ENCODE data around the gene UTP20. TPM values are rescaled to one million over a fixed set of nuclear protein-coding genes. Genes with fewer than 3 reads are reported as not detected.
"Not testable (repeated sequence)": the region's sequence is repeated elsewhere in the genome, so short reads cannot be mapped to it uniquely, and the experiment has no call there.

UTP20 gene
- total and polyA plus RNA-seq, 3 experiments from 2014 or later: 5.8 to 58.8 (median 58.6) TPM

GRCh38 chr12:101414533-101415119 is 134.7 kb downstream of the UTP20 start:
- Histone ChIP-seq H3K4me1 (ENCODE audit: insufficient read depth, low read length) (no peaks in the 10 kb centered on the region), H3K4me3 (ENCODE audit: low read length) (no peak overlapping the region), H3K9me3 (ENCODE audit: low read length) (no peaks in the 10 kb centered on the region), H3K27me3 (ENCODE audit: insufficient read depth, low read length, poor library complexity, severe bottlenecking) (no peaks in the 10 kb centered on the region), H3K27ac (ENCODE audit: low read depth, low read length) (no peak overlapping the region), H3K36me3 (ENCODE audit: insufficient read depth, low read length) (no peaks in the 10 kb centered on the region)
- no peaks in the 10 kb centered on the region for H3K36me3 Mint-ChIP-seq
- peak in 2 of 5 donors; percentile 1 to 4 for DNase-seq
- CTCF ChIA-PET: interaction anchor here (0.6 to 0.9 kb wide), 7 partner anchors 9 to 424 kb away, joined by 3 to 4 read pairs (median 3); no protein-coding TSS in a partner anchor
- no peak overlapping the region for H3K4me3 Mint-ChIP-seq
- no peaks in the 10 kb centered on the region for H3K9me3 Mint-ChIP-seq
- POLR2A ChIA-PET: no interaction called here
- no peaks in the 10 kb centered on the region for H3K4me1 Mint-ChIP-seq
- H3K27me3 Mint-ChIP-seq: peaks cover 0 to 5% of the 10 kb centered on the region in 2 donors
- no peak overlapping the region for H3K27ac Mint-ChIP-seq

DNA sequence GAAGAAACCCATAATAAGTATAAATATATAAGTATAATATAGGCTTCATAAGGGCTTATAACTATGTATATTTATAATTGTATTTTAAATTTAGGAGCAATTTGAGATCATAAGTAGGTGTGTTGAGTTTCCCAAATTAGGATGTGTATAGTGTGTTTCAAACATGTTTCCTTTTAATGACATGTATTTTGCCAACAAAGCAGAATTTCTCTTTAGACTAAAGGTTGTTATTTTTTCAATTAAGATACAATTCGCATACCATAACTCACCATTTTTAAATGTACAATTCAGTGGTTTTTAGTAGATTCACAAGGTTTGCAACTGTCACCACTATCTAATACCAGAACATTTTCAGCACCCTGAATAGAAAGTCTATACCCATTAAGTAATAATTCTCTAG is 135.3 kb downstream of the UTP20 start:
- Mint-ChIP-seq H3K27me3 (peaks cover 0 to 5% of the 10 kb centered on the region in 2 donors), H3K27ac (peak overlapping the region in 1 of 8 donors; percentile 33), H3K4me1 (no peaks in the 10 kb centered on the region), H3K4me3 (no peak overlapping the region), H3K36me3 (no peaks in the 10 kb centered on the region), H3K9me3 (no peaks in the 10 kb centered on the region)
- Histone ChIP-seq H3K36me3 (ENCODE audit: insufficient read depth, low read length) (no peaks in the 10 kb centered on the region), H3K27me3 (ENCODE audit: insufficient read depth, low read length, poor library complexity, severe bottlenecking) (no peaks in the 10 kb centered on the region), H3K4me3 (ENCODE audit: low read length) (no peak overlapping the region), H3K9me3 (ENCODE audit: low read length) (no peaks in the 10 kb centered on the region), H3K4me1 (ENCODE audit: insufficient read depth, low read length) (no peaks in the 10 kb centered on the region), H3K27ac (ENCODE audit: low read depth, low read length) (no peak overlapping the region)
- ChIA-PET CTCF (interaction anchor here (0.6 to 0.9 kb wide), 7 partner anchors 9 to 424 kb away, joined by 3 to 4 read pairs (median 3); no protein-coding TSS in a partner anchor), POLR2A (no interaction called here)
- DNase-seq: no peak

DNA sequence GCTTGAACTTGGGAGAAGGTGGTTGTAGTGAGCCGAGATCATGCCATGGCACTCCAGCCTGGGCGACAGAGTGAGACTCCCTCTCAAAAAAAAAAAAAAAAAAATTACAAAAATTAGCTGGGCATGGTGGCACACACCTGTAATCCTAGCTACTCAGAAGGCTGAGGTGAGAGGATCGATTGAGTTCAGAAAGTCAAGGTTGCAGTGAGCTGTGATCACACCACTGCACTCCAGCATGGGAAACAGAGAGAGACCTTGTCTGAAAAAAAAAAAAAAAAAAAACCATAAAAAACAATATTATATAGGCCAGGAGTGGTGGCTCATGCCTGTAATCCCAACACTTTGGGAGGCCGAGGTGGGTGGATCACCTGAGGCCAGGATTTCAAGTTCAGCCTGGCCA is 142.2 kb downstream of the UTP20 start:
- H3K4me1 Mint-ChIP-seq; H3K4me3 ChIP-seq (ENCODE audit: low read length); H3K27me3 ChIP-seq (ENCODE audit: insufficient read depth, low read length, poor library complexity, severe bottlenecking); H3K4me1 ChIP-seq (ENCODE audit: insufficient read depth, low read length); H3K27me3 Mint-ChIP-seq; H3K9me3 Mint-ChIP-seq; H3K4me3 Mint-ChIP-seq; H3K27ac Mint-ChIP-seq; H3K36me3 ChIP-seq (ENCODE audit: insufficient read depth, low read length); H3K36me3 Mint-ChIP-seq; DNase-seq; H3K9me3 ChIP-seq (ENCODE audit: low read length); H3K27ac ChIP-seq (ENCODE audit: low read depth, low read length); POLR2A ChIA-PET: not testable (repeated sequence)
- CTCF ChIA-PET: interaction anchor here (0.6 kb wide), 1 partner anchor 140 kb away, joined by 4 read pairs; no protein-coding TSS in a partner anchor

GRCh38 chr12:101424620-101425019 is 144.7 kb downstream of the UTP20 start:
- Mint-ChIP-seq H3K4me1 (no peaks in the 10 kb centered on the region), H3K4me3 (no peak overlapping the region), H3K27ac (no peak overlapping the region), H3K9me3 (no peaks in the 10 kb centered on the region), H3K36me3 (no peaks in the 10 kb centered on the region), H3K27me3 (peaks cover 10 to 11% of the 10 kb centered on the region in 2 donors)
- ChIA-PET POLR2A (interaction anchor here (0.6 kb wide), 1 partner anchor 293 kb away, joined by 3 read pairs; no protein-coding TSS in a partner anchor), CTCF (no interaction called here)
- no peaks in the 10 kb centered on the region for H3K27me3 ChIP-seq (ENCODE audit: insufficient read depth, low read length, poor library complexity, severe bottlenecking)
- DNase-seq: no peak
- H3K36me3 ChIP-seq (ENCODE audit: insufficient read depth, low read length): no peaks in the 10 kb centered on the region
- no peaks in the 10 kb centered on the region for H3K4me1 ChIP-seq (ENCODE audit: insufficient read depth, low read length)
- H3K9me3 ChIP-seq (ENCODE audit: low read length): no peaks in the 10 kb centered on the region
- no peak overlapping the region for H3K4me3 ChIP-seq (ENCODE audit: low read length)
- H3K27ac ChIP-seq (ENCODE audit: low read depth, low read length): no peak overlapping the region

GRCh38 chr12:101430456-101430855 is 150.6 kb downstream of the UTP20 start:
- CTCF ChIA-PET: no interaction called here
- H3K27ac ChIP-seq (ENCODE audit: low read depth, low read length): no peak overlapping the region
- no peak overlapping the region for H3K4me3 ChIP-seq (ENCODE audit: low read length)
- H3K4me1 Mint-ChIP-seq: no peaks in the 10 kb centered on the region
- POLR2A ChIA-PET: no interaction called here
- H3K27me3 Mint-ChIP-seq: peaks cover 4 to 14% of the 10 kb centered on the region in 2 donors
- no peaks in the 10 kb centered on the region for H3K9me3 Mint-ChIP-seq
- H3K4me3 Mint-ChIP-seq: no peak overlapping the region
- no peak for DNase-seq
- H3K9me3 ChIP-seq (ENCODE audit: low read length): no peaks in the 10 kb centered on the region
- no peak overlapping the region for H3K27ac Mint-ChIP-seq
- H3K36me3 ChIP-seq (ENCODE audit: insufficient read depth, low read length): no peaks in the 10 kb centered on the region
- H3K36me3 Mint-ChIP-seq: no peaks in the 10 kb centered on the region
- no peaks in the 10 kb centered on the region for H3K27me3 ChIP-seq (ENCODE audit: insufficient read depth, low read length, poor library complexity, severe bottlenecking)
- H3K4me1 ChIP-seq (ENCODE audit: insufficient read depth, low read length): no peaks in the 10 kb centered on the region

DNA sequence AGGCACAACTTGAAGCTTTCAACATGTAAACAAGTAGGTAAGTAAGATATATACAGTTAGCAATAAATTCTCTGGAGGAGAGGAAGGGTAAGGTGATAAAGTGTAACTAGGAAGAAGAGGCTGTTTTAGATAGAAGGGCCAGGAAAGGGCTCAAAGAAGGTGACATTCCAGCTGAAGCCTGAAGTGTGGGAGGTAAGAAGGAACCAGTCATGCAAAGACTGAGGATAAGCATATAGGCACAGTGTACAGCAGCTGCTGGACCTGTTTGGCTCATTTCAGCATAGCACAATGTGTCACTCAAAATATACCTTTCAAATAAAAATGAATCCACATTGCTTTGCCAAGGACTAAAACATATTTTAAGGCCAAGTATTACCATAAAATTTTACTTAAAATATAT is 156.2 kb downstream of the UTP20 start:
- Mint-ChIP-seq H3K27me3 (peaks cover 1 to 19% of the 10 kb centered on the region in 2 donors), H3K9me3 (no peaks in the 10 kb centered on the region), H3K36me3 (no peaks in the 10 kb centered on the region), H3K4me3 (no peak overlapping the region), H3K4me1 (no peaks in the 10 kb centered on the region), H3K27ac (no peak overlapping the region)
- CTCF ChIA-PET: no interaction called here
- Histone ChIP-seq H3K27me3 (ENCODE audit: insufficient read depth, low read length, poor library complexity, severe bottlenecking) (no peaks in the 10 kb centered on the region), H3K36me3 (ENCODE audit: insufficient read depth, low read length) (no peaks in the 10 kb centered on the region), H3K4me3 (ENCODE audit: low read length) (no peak overlapping the region), H3K4me1 (ENCODE audit: insufficient read depth, low read length) (no peaks in the 10 kb centered on the region), H3K9me3 (ENCODE audit: low read length) (no peaks in the 10 kb centered on the region), H3K27ac (ENCODE audit: low read depth, low read length) (no peak overlapping the region)
- POLR2A ChIA-PET: no interaction called here
- no peak for DNase-seq

Other genes with a start within 250 kb of the UTP20 start
- gene SLC5A8, start 69.9 kb upstream of the UTP20 start, total RNA-seq: not detected
- gene SLC5A8, start 69.9 kb upstream of the UTP20 start, polyA plus RNA-seq: not detected
- gene ARL1, start 127.7 kb downstream of the UTP20 start, total RNA-seq: 10 to 100 TPM; 71.1 to 74.4 TPM
- 41.7 TPM for gene ARL1, start 127.7 kb downstream of the UTP20 start, polyA plus RNA-seq
- gene SPIC, start 195.2 kb downstream of the UTP20 start, total RNA-seq: not detected
- gene SPIC, start 195.2 kb downstream of the UTP20 start, polyA plus RNA-seq: not detected